WTC11 (cell line): ENCODE data around the gene DNAAF5. TPM values are rescaled to one million over a fixed set of nuclear protein-coding genes. Genes with fewer than 3 reads are reported as not detected.

Experiments
- ATAC-seq: fragments of 200-7000 bp; cut with Tn5 transposase; 2 replicates; pipeline ENCODE4 v1.10.0; 2021; ENCODE audit warnings: mild to moderate bottlenecking, moderate library complexity
- CTCF ChIA-PET: fragments of 300-600 bp; sonication (Branson Sonifier 250); formaldehyde crosslinking; loops from one replicate; lab custom pipeline; 2021; ENCODE audit warnings: antibody characterized with exemption; lab: Charles Lee
- POLR2A ChIA-PET: fragments of 350-600 bp; sonication (Branson Sonifier 250); formaldehyde crosslinking; loops from one replicate; lab custom pipeline; 2021; ENCODE audit warnings: antibody characterized with exemption; lab: Charles Lee
- DNase-seq: peaks from one replicate; pipeline ENCODE4 v3.0.0; 2021; ENCODE audit warnings: low spot score
- H3K27ac Mint-ChIP-seq: 2 replicates; pipeline ENCODE4 v1.8.0; 2021; ENCODE audit warnings: mixed read lengths
- H3K27me3 Mint-ChIP-seq: 2 replicates; pipeline ENCODE4 v1.8.0; 2021; ENCODE audit warnings: low read depth, mild to moderate bottlenecking, moderate library complexity, mixed read lengths
- H3K36me3 Mint-ChIP-seq: 2 replicates; pipeline ENCODE4 v1.8.0; 2021; ENCODE audit warnings: mixed read lengths
- H3K4me1 Mint-ChIP-seq: 2 replicates; pipeline ENCODE4 v1.8.0; 2022; ENCODE audit warnings: mixed read lengths
- H3K4me3 Mint-ChIP-seq: 2 replicates; pipeline ENCODE4 v1.8.0; 2021; ENCODE audit warnings: mild to moderate bottlenecking, moderate library complexity, mixed read lengths
- H3K9me3 Mint-ChIP-seq: 2 replicates; pipeline ENCODE4 v1.8.0; 2021; ENCODE audit warnings: mixed read lengths
- CBFB ChIP-seq: sonication (generic); formaldehyde crosslinking; IDR thresholded peaks from 2 replicates; pipeline ENCODE4 v1.8.1; 2022; ENCODE audit warnings: mild to moderate bottlenecking, low read depth, missing genetic modification reagents
- ELF4 ChIP-seq: sonication (generic); formaldehyde crosslinking; IDR thresholded peaks from 2 replicates; pipeline ENCODE4 v1.8.1; 2022; ENCODE audit warnings: low read depth, mild to moderate bottlenecking, moderate library complexity, missing genetic modification reagents
- GABPB1 ChIP-seq: sonication (generic); formaldehyde crosslinking; IDR thresholded peaks from 2 replicates; pipeline ENCODE4 v1.8.1; 2023; ENCODE audit warnings: mild to moderate bottlenecking, missing genetic modification reagents
- IRF2 ChIP-seq: sonication (generic); formaldehyde crosslinking; IDR thresholded peaks from 2 replicates; pipeline ENCODE4 v1.8.0; 2022; ENCODE audit warnings: low read depth, missing genetic modification reagents, borderline replicate concordance
- MXD4 ChIP-seq: fragments of 250-450 bp; sonication (Bioruptor Pico); IDR thresholded peaks from 2 replicates; pipeline ENCODE4 v1.8.0; 2021; ENCODE audit warnings: mild to moderate bottlenecking, moderate library complexity, borderline replicate concordance
- NFYB ChIP-seq: sonication (generic); formaldehyde crosslinking; conservative IDR thresholded peaks from 2 replicates; pipeline ENCODE4 v1.8.0; 2022; ENCODE audit warnings: low read depth, missing genetic modification reagents
- NR2C2 ChIP-seq: sonication (generic); formaldehyde crosslinking; IDR thresholded peaks from 2 replicates; pipeline ENCODE4 v1.8.0; 2022; ENCODE audit warnings: mild to moderate bottlenecking, missing genetic modification reagents
- RELA ChIP-seq: sonication (generic); formaldehyde crosslinking; IDR thresholded peaks from 2 replicates; pipeline ENCODE4 v1.8.1; 2022; ENCODE audit warnings: missing genetic modification reagents, mild to moderate bottlenecking, borderline replicate concordance
- TP53 ChIP-seq: sonication (generic); formaldehyde crosslinking; IDR thresholded peaks from 2 replicates; pipeline ENCODE4 v1.8.1; 2023; ENCODE audit warnings: mild to moderate bottlenecking, missing genetic modification reagents
- ZNF121 ChIP-seq: sonication (generic); formaldehyde crosslinking; IDR thresholded peaks from 2 replicates; pipeline ENCODE4 v1.8.0; 2023; ENCODE audit warnings: missing genetic modification reagents
- total RNA-seq: library from RNA; stranded (reverse); gene quantifications from 3 replicates; pipeline ENCODE4 v1.2.3, GENCODE V29; 2021
- TF ChIP-seq, protein P1 (sequence below): fragments of 200-600 bp; IDR thresholded peaks from 2 replicates; pipeline ENCODE4 v1.8.0; 2022; ENCODE audit warnings: antibody characterized with exemption
- TF ChIP-seq, protein P2 (sequence below): fragments of 250-450 bp; sonication (Bioruptor Pico); conservative IDR thresholded peaks from 2 replicates; pipeline ENCODE4 v1.9.0; 2021; ENCODE audit warnings: mild to moderate bottlenecking
- TF ChIP-seq, protein P3 (sequence below): fragments of 250-450 bp; sonication (Bioruptor Pico); IDR thresholded peaks from 2 replicates; pipeline ENCODE4 v1.9.0; 2021; ENCODE audit warnings: mild to moderate bottlenecking
- TF ChIP-seq, protein P4 (sequence below): sonication (generic); formaldehyde crosslinking; conservative IDR thresholded peaks from 2 replicates; pipeline ENCODE4 v1.8.1; 2022; ENCODE audit warnings: mild to moderate bottlenecking, missing genetic modification reagents
- TF ChIP-seq, protein P5 (sequence below): fragments of 250-450 bp; sonication (Bioruptor Pico); IDR thresholded peaks from 2 replicates; pipeline ENCODE4 v1.9.0; 2021; ENCODE audit warnings: moderate library complexity, mild to moderate bottlenecking, inconsistent platforms, borderline replicate concordance
- TF ChIP-seq, protein P6 (sequence below): sonication (generic); formaldehyde crosslinking; IDR thresholded peaks from 2 replicates; pipeline ENCODE4 v1.8.1; 2023; ENCODE audit warnings: mild to moderate bottlenecking, missing genetic modification reagents, moderate library complexity
- TF ChIP-seq, protein P7 (sequence below): sonication (generic); formaldehyde crosslinking; IDR thresholded peaks from 2 replicates; pipeline ENCODE4 v1.8.0; 2022; ENCODE audit warnings: mild to moderate bottlenecking, missing genetic modification reagents
- TF ChIP-seq, protein P8 (sequence below): sonication (generic); formaldehyde crosslinking; IDR thresholded peaks from 2 replicates; pipeline ENCODE4 v1.8.1; 2022; ENCODE audit warnings: low read depth, missing genetic modification reagents, borderline replicate concordance

DNAAF5 gene
- total RNA-seq, 1 experiment from 2014 or later, result 62.2 TPM

DNA sequence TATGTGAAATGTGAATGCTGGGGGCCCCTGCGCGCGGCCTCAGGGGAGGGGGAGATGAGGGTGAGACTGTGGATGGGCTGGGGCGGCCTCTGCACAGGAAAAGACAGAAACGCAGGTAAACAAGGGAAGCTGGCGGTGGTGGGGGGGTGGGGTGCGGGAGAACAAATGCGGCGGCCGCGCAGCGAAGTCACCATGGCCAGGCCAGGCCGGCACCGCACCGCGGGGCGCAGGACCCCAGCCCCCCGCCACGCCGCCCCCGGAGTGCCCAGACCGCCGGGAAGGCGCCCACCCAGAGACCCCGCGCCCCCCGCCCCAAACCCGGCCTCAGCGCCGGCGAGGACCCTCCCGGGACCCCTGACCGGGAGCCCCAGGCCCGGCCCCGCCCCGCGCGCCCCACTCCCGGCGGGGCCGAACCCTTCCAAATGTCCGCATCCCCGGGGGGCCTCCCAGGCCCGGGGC, 14.5 kb upstream of the DNAAF5 start:
- Mint-ChIP-seq H3K9me3 (no peaks in the 10 kb centered on the region), H3K36me3 (peaks cover 9% of the 10 kb centered on the region; the same call in 1 of the 2 replicates), H3K27me3 (no peaks in the 10 kb centered on the region)
- DNase-seq, result no peak
- CTCF ChIA-PET, result no interaction called here
- TF ChIP-seq, protein P1, sequence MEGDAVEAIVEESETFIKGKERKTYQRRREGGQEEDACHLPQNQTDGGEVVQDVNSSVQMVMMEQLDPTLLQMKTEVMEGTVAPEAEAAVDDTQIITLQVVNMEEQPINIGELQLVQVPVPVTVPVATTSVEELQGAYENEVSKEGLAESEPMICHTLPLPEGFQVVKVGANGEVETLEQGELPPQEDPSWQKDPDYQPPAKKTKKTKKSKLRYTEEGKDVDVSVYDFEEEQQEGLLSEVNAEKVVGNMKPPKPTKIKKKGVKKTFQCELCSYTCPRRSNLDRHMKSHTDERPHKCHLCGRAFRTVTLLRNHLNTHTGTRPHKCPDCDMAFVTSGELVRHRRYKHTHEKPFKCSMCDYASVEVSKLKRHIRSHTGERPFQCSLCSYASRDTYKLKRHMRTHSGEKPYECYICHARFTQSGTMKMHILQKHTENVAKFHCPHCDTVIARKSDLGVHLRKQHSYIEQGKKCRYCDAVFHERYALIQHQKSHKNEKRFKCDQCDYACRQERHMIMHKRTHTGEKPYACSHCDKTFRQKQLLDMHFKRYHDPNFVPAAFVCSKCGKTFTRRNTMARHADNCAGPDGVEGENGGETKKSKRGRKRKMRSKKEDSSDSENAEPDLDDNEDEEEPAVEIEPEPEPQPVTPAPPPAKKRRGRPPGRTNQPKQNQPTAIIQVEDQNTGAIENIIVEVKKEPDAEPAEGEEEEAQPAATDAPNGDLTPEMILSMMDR, result no peak
- TF ChIP-seq ELF4 (CRISPR knock-in tag) (no peak), RELA (CRISPR knock-in tag) (no peak), CBFB (CRISPR knock-in tag) (no peak), IRF2 (CRISPR knock-in tag) (no peak), NR2C2 (no peak), NFYB (CRISPR knock-in tag) (no peak), TP53 (no peak), GABPB1 (CRISPR knock-in tag) (no peak), ZNF121 (no peak)
- TF ChIP-seq, protein P2, sequence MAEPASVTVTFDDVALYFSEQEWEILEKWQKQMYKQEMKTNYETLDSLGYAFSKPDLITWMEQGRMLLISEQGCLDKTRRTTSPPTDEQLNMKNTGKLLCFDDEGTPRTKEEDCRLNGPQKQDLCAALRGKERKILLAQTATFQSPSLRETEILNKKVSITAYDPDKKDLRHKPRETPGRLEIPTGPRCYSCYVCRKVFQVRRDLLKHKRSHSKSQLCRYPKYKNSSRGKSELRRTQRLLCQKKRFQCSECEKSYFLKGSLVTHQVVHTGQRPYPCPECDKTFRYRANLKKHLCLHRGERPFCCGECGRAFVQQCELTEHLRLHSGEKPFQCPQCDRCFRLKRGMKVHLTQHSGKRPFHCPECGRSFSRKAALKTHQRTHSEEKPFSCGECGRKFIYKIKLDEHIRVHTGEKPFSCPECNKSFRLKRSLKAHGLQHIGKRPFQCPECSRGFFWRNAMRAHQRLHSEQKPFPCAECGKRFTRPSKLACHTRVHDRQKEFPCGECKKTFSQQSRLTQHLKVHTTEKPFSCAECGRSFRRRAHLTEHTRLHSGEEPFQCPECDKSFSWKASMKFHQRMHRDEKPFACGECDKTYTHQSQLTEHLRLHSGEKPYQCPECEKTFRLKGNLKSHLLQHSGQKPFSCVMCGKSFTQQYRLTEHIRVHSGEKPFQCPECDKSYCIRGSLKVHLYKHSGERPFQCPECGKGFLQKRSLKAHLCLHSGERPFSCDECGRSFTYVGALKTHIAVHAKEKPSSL (CRISPR knock-in tag), result no peak
- TF ChIP-seq, protein P3, sequence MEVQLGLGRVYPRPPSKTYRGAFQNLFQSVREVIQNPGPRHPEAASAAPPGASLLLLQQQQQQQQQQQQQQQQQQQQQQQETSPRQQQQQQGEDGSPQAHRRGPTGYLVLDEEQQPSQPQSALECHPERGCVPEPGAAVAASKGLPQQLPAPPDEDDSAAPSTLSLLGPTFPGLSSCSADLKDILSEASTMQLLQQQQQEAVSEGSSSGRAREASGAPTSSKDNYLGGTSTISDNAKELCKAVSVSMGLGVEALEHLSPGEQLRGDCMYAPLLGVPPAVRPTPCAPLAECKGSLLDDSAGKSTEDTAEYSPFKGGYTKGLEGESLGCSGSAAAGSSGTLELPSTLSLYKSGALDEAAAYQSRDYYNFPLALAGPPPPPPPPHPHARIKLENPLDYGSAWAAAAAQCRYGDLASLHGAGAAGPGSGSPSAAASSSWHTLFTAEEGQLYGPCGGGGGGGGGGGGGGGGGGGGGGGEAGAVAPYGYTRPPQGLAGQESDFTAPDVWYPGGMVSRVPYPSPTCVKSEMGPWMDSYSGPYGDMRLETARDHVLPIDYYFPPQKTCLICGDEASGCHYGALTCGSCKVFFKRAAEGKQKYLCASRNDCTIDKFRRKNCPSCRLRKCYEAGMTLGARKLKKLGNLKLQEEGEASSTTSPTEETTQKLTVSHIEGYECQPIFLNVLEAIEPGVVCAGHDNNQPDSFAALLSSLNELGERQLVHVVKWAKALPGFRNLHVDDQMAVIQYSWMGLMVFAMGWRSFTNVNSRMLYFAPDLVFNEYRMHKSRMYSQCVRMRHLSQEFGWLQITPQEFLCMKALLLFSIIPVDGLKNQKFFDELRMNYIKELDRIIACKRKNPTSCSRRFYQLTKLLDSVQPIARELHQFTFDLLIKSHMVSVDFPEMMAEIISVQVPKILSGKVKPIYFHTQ (CRISPR knock-in tag), result no peak
- TF ChIP-seq, protein P4, sequence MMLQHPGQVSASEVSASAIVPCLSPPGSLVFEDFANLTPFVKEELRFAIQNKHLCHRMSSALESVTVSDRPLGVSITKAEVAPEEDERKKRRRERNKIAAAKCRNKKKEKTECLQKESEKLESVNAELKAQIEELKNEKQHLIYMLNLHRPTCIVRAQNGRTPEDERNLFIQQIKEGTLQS (CRISPR knock-in tag), result no peak
- TF ChIP-seq, protein P5, sequence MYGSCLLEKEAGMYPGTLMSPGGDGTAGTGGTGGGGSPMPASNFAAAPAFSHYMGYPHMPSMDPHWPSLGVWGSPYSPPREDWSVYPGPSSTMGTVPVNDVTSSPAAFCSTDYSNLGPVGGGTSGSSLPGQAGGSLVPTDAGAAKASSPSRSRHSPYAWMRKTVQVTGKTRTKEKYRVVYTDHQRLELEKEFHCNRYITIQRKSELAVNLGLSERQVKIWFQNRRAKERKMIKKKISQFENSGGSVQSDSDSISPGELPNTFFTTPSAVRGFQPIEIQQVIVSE (CRISPR knock-in tag), result no peak
- TF ChIP-seq, all 79 proteins: peak for 0
- POLR2A ChIA-PET, result interaction anchor here (0.6 to 0.7 kb wide), 2 partner anchors 15 to 21 kb away, joined by 3 to 4 read pairs; partner anchors contain the start of genes DNAAF5 and PRKAR1B
- peaks cover 17% of the 10 kb centered on the region for H3K4me1 Mint-ChIP-seq
- H3K27ac Mint-ChIP-seq, result no peak overlapping the region
- ATAC-seq, result no peak
- H3K4me3 Mint-ChIP-seq, result no peak overlapping the region

DNA sequence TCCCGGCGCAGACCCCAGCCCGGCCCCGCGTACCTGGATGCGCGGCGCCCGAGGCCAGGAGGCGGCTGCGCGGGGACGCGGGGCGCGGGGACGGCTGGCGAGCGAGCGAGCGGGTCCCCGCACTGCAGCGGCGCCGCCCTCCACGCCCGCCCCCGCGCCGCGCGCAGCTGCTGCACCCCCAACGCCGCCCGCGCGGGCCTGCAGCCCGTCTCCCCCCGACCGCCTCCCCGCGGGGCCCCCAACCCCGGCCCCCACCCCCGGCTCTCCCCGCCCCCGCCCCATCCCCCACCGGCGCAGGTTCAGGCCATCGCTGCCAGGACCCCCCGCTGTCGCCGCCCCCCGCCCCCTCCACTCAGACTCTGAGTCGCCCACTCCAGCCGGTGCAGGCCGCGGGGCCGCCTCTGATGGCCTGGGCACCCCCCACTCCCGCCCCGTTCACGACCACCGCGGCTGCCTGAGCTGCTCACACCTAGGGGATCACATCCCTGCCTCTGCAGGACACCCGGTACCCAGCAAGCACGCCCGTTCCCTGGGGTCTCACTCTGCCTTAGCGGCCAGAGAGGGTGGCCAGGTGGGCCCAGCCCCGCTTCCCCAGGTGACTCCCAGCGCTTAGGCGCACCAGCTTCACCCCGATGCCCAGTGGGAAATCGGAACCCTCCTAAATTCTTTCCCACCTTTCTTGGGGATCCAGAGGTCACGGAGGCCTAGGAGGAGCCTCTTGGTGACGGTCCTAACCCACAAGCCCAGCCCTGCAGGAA, 13.9 kb upstream of the DNAAF5 start:
- Mint-ChIP-seq H3K4me3 (peak overlapping the region; percentile 56), H3K27ac (no peak overlapping the region), H3K4me1 (peaks cover 17% of the 10 kb centered on the region), H3K9me3 (no peaks in the 10 kb centered on the region), H3K36me3 (peaks cover 9% of the 10 kb centered on the region; the same call in 1 of the 2 replicates), H3K27me3 (no peaks in the 10 kb centered on the region)
- ChIA-PET CTCF (no interaction called here), POLR2A (no interaction called here)
- ATAC-seq, result peak; percentile 49
- DNase-seq, result peak; percentile 29
- TF ChIP-seq, protein P6, sequence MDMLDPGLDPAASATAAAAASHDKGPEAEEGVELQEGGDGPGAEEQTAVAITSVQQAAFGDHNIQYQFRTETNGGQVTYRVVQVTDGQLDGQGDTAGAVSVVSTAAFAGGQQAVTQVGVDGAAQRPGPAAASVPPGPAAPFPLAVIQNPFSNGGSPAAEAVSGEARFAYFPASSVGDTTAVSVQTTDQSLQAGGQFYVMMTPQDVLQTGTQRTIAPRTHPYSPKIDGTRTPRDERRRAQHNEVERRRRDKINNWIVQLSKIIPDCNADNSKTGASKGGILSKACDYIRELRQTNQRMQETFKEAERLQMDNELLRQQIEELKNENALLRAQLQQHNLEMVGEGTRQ (CRISPR knock-in tag), result no peak
- TF ChIP-seq, protein P7, sequence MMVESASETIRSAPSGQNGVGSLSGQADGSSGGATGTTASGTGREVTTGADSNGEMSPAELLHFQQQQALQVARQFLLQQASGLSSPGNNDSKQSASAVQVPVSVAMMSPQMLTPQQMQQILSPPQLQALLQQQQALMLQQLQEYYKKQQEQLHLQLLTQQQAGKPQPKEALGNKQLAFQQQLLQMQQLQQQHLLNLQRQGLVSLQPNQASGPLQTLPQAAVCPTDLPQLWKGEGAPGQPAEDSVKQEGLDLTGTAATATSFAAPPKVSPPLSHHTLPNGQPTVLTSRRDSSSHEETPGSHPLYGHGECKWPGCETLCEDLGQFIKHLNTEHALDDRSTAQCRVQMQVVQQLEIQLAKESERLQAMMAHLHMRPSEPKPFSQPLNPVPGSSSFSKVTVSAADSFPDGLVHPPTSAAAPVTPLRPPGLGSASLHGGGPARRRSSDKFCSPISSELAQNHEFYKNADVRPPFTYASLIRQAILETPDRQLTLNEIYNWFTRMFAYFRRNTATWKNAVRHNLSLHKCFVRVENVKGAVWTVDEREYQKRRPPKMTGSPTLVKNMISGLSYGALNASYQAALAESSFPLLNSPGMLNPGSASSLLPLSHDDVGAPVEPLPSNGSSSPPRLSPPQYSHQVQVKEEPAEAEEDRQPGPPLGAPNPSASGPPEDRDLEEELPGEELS (CRISPR knock-in tag), result no peak
- TF ChIP-seq, protein P8, sequence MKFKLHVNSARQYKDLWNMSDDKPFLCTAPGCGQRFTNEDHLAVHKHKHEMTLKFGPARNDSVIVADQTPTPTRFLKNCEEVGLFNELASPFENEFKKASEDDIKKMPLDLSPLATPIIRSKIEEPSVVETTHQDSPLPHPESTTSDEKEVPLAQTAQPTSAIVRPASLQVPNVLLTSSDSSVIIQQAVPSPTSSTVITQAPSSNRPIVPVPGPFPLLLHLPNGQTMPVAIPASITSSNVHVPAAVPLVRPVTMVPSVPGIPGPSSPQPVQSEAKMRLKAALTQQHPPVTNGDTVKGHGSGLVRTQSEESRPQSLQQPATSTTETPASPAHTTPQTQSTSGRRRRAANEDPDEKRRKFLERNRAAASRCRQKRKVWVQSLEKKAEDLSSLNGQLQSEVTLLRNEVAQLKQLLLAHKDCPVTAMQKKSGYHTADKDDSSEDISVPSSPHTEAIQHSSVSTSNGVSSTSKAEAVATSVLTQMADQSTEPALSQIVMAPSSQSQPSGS (CRISPR knock-in tag), result no peak
- no peak for TF ChIP-seq MXD4 (CRISPR knock-in tag)
